Ascending aorta (tissue), 2 donors: Measurements from ENCODE around the gene ESF1. TPM values are rescaled to one million over a fixed set of nuclear protein-coding genes. Genes with fewer than 3 reads are reported as not detected.

Source experiments
- DNase-seq, 2 donors: peaks; one replicate each; pipeline ENCODE4 v3.0.0-alpha.2; 2019; ENCODE audit warnings: low spot score in 2 of 2
- H3K27ac ChIP-seq, 2 donors: fragments of 200-600 bp; sonication (generic); one replicate each; pipeline ENCODE4 v1.5.1; 2016 to 2017; ENCODE audit warnings: mild to moderate bottlenecking in 1 of 2
- H3K27me3 ChIP-seq: fragments of 200-600 bp; sonication (generic); one replicate; pipeline ENCODE4 v1.5.1; 2017
- H3K36me3 ChIP-seq, 2 donors: fragments of 200-600 bp; sonication (generic); one replicate each; pipeline ENCODE4 v1.5.1; 2016
- H3K4me1 ChIP-seq, 2 donors: fragments of 200-600 bp; sonication (generic); one replicate each; pipeline ENCODE4 v1.5.1; 2016 to 2017; ENCODE audit warnings: mild to moderate bottlenecking in 1 of 2
- H3K4me3 ChIP-seq, 2 donors: fragments of 200-600 bp; sonication (generic); one replicate each; pipeline ENCODE4 v1.5.1; 2016 to 2017; ENCODE audit warnings: mild to moderate bottlenecking in 1 of 2
- H3K9me3 ChIP-seq, 2 donors: fragments of 200-600 bp; sonication (generic); one replicate each; pipeline ENCODE4 v1.5.1; 2016
- intact Hi-C: fragments of 100-400 bp; cut with DNase I; formaldehyde crosslinking; loops from one replicate; pipeline ENCODE4 v1.15.1; 2023
- total RNA-seq: library from RNA; depleted of rRNA; stranded (reverse); fragments of >200 nt; gene quantifications from one replicate; pipeline ENCODE4 v1.1.0, GENCODE V29; 2016
- TF ChIP-seq, protein P1 (sequence below), 3 experiments: fragments of 200-600 bp in 2 of 3; fragments of 450-650 bp in 1 of 3; sonication (generic) in 2 of 3; IDR thresholded peaks; one replicate each; pipeline ENCODE4 v1.5.1; 2016 to 2019; ENCODE audit warnings: antibody characterized with exemption in 3 of 3, mild to moderate bottlenecking in 1 of 3, moderate library complexity in 1 of 3

Gene ESF1
- total RNA-seq, 1 donor from 2014 or later = 5.7 TPM

- intact Hi-C loops = no loop called here
- TF ChIP-seq, protein P1, sequence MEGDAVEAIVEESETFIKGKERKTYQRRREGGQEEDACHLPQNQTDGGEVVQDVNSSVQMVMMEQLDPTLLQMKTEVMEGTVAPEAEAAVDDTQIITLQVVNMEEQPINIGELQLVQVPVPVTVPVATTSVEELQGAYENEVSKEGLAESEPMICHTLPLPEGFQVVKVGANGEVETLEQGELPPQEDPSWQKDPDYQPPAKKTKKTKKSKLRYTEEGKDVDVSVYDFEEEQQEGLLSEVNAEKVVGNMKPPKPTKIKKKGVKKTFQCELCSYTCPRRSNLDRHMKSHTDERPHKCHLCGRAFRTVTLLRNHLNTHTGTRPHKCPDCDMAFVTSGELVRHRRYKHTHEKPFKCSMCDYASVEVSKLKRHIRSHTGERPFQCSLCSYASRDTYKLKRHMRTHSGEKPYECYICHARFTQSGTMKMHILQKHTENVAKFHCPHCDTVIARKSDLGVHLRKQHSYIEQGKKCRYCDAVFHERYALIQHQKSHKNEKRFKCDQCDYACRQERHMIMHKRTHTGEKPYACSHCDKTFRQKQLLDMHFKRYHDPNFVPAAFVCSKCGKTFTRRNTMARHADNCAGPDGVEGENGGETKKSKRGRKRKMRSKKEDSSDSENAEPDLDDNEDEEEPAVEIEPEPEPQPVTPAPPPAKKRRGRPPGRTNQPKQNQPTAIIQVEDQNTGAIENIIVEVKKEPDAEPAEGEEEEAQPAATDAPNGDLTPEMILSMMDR (IDR thresholded peaks at IDR 0.05) = no peak
- DNase-seq = no peak
Measured at GRCh38 chr20:13718171-13718570, 66.5 kb downstream of the ESF1 start.

DNA sequence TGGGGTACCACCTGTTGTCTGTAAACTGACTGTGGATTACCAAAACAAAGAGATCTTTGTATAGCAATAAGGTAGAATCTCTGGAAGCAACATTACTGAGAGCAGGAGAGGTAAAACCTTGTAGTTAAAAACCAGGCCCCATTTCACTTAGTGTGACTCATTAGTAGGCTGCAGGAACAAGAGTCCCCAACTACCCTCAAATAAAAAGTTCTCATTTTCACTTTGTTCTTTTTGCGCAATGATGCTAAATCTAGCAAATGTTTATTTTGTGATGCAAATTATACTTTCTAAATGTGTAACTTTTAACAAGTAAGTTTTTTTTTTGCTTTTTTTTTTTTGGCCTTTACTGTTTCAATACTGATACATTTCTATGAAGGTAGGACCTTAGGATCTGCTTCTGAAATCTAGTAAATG is 67.1 kb downstream of the ESF1 start:
- TF ChIP-seq, protein P1 (IDR thresholded peaks at IDR 0.05) = no peak
- no peaks in the 10 kb centered on the region for H3K4me1 ChIP-seq
- peaks cover 29 to 32% of the 10 kb centered on the region in 2 donors for H3K36me3 ChIP-seq
- no peaks in the 10 kb centered on the region for H3K27me3 ChIP-seq
- DNase-seq = no peak
- no peak overlapping the region for H3K27ac ChIP-seq
- H3K9me3 ChIP-seq = no peaks in the 10 kb centered on the region
- intact Hi-C loops = no loop called here
- H3K4me3 ChIP-seq = no peak overlapping the region

More at GRCh38 chr20:13718171-13718570, 66.5 kb downstream of the ESF1 start:
- Histone ChIP-seq H3K36me3 (peaks cover 29 to 32% of the 10 kb centered on the region in 2 donors), H3K27me3 (no peaks in the 10 kb centered on the region), H3K4me1 (no peaks in the 10 kb centered on the region), H3K27ac (no peak overlapping the region), H3K4me3 (no peak overlapping the region), H3K9me3 (no peaks in the 10 kb centered on the region)

DNA sequence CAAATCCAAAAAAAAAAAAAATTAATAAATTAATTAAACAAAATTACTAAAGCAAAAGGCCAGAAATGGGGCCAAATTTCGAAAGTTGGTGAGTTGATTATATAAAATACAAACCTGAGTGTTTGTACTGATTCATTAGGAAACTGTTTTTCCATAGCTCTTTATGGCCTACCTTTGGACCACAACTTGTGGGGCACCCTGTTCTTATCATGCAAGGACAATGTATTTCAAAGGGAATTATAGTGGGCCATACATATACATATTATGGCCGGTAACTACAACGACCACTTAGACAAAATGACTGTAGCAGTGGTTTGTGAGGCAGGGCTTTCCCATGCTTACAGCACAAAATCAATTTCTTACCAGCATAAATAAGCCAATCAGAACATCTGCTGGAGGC is 69.5 kb downstream of the ESF1 start:
- no peak for DNase-seq

DNA sequence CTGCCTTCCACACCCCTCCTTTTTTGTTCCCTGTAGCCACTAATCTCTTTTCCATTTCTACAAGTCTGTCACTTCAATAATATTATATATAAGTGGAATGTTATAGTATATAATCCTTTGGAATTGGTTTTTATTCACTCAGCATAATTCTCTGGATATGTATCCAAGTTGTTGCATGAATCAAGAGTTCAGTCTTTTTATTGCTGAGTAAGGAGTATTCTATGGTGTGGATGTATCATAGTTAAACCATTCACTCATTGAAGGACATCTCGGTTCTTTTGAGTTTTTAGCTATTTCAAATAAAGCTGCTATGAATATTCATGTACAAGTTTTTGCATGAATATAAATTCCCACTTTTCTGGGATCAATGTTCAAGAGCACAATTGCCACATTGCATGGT is 76.5 kb downstream of the ESF1 start:
- intact Hi-C loops = no loop called here
- H3K4me1 ChIP-seq = no peaks in the 10 kb centered on the region
- H3K27ac ChIP-seq = no peak overlapping the region
- H3K27me3 ChIP-seq = no peaks in the 10 kb centered on the region
- H3K36me3 ChIP-seq = peaks cover 0 to under 1% of the 10 kb centered on the region in 2 donors
- no peak for DNase-seq
- no peaks in the 10 kb centered on the region for H3K9me3 ChIP-seq
- no peak overlapping the region for H3K4me3 ChIP-seq
- TF ChIP-seq, protein P1 (IDR thresholded peaks at IDR 0.05) = no peak

More for the DNA sequence above, 69.5 kb downstream of the ESF1 start:
- peaks cover 29 to 32% of the 10 kb centered on the region in 2 donors for H3K36me3 ChIP-seq
- no peaks in the 10 kb centered on the region for H3K27me3 ChIP-seq
- intact Hi-C loops = no loop called here
- no peaks in the 10 kb centered on the region for H3K9me3 ChIP-seq
- no peak overlapping the region for H3K4me3 ChIP-seq
- no peak overlapping the region for H3K27ac ChIP-seq
- TF ChIP-seq, protein P1 (IDR thresholded peaks at IDR 0.05) = no peak
- no peaks in the 10 kb centered on the region for H3K4me1 ChIP-seq

GRCh38 chr20:13703265-13703664 is 81.5 kb downstream of the ESF1 start:
- intact Hi-C loops = no loop called here
- Histone ChIP-seq H3K27ac (no peak overlapping the region), H3K4me1 (peaks cover 0 to 19% of the 10 kb centered on the region in 2 donors), H3K36me3 (no peaks in the 10 kb centered on the region), H3K9me3 (no peaks in the 10 kb centered on the region), H3K4me3 (no peak overlapping the region), H3K27me3 (no peaks in the 10 kb centered on the region)
- TF ChIP-seq, protein P1 (IDR thresholded peaks at IDR 0.05) = no peak
- no peak for DNase-seq

DNA sequence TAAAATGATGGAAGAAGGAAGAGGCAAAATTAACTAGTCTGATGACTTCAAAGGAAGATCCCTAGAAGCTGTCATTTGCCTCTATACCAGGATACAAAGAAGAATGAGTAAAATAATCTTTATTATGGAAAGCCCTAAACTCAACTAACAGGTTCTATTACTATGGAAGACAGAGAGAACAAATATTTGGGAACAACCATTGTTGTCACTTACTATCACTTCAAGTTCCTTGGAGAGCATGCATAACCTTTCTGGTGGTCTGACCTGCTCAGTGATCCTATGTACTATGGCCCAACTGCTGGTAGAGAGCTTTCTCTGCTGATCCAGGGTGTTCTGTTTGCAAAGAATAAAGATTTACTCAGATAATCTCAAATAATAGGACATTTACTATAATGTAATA is 83.2 kb downstream of the ESF1 start:
- TF ChIP-seq, protein P1 (IDR thresholded peaks at IDR 0.05) = no peak
- Histone ChIP-seq H3K9me3 (no peaks in the 10 kb centered on the region), H3K4me1 (peaks cover 0 to 19% of the 10 kb centered on the region in 2 donors), H3K4me3 (no peak overlapping the region), H3K27me3 (no peaks in the 10 kb centered on the region), H3K36me3 (no peaks in the 10 kb centered on the region), H3K27ac (peak overlapping the region; percentile 55 to 76)
- intact Hi-C loops = loop anchor here (2.0 kb wide), 2 partner anchors 31 to 35 kb away; no protein-coding TSS in a partner anchor
- DNase-seq = no peak
